HG03159 (cell line): ENCODE results near the gene TRIM54.
"Not testable (repeated sequence)": the region's sequence is repeated elsewhere in the genome, so short reads cannot be mapped to it uniquely, and the experiment has no call there.

ENCODE experiments used
- ATAC-seq: cut with Tn5 transposase; IDR thresholded peaks from one replicate; pipeline ENCODE4 v1.9.1; 2021; ENCODE audit warnings: mild to moderate bottlenecking, moderate library complexity; ENCODE audit not compliant: unreplicated experiment

TRIM54 gene

GRCh38 chr2:27255660-27256059, 26.6 kb upstream of the TRIM54 start:
- no peak for ATAC-seq

DNA sequence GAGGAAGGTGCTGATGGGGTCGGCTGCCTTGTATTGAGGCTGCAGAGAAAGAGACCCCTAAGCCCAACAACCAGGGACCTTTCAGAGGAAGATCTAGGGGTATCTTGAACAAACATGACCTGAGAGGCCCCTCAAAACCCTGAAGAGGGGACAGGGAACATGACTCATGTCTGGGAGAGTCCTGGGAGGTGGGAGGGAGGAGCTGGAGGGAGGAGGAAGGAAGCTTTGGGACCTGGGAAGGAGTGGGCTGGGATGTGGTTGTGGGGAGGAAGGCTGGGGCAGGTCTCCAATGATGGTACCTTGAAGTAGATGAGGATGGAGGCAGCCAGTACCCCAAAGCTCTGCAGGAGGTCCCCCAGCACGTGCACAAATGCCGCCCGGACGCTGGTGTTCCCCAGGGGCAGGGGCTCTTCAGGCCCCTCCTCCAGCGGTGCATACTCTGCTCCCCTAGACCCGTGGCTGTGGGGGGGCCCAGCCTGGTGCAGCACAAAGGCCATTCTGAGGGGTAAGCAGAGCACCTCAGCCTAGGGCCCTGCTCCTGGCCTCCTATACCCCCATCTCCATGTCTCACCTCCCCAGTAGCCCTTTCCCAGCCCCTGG, 25.3 kb upstream of the TRIM54 start:
- ATAC-seq: no peak

DNA sequence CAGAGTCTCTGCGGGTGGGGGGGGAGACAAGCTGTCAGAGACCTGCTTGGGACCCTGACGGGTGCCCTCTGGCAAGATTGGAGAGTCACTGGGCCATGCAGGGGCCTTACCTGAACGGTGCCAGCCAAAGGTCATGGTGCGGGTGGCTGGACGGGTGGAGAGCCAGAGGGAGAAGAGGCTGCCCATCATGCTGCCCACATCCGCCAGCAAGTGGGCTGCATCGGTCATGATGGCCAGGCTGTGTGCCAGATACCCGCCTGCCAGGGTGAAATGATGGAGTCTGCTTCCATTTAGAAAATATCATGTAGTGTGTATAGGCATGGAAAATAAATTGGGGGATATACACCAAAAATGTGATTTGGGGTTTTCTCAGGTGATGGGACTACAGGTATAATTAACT, 24.2 kb upstream of the TRIM54 start:
- no peak for ATAC-seq

GRCh38 chr2:27261241-27261925, 20.8 kb upstream of the TRIM54 start:
- ATAC-seq: no peak

- no peak for ATAC-seq
These were observed 20.3 kb upstream of the TRIM54 start for GRCh38 chr2:27261926-27262298.

GRCh38 chr2:27262379-27263286, 19.6 kb upstream of the TRIM54 start, which contains the start of gene SLC30A3:
SLC30A3 (minus strand) TSS chr2:27263047; CDS start chr2:27262906, 141 bp downstream.
- no peak for ATAC-seq

GRCh38 chr2:27263287-27264252, 18.7 kb upstream of the TRIM54 start:
- ATAC-seq: no peak

DNA sequence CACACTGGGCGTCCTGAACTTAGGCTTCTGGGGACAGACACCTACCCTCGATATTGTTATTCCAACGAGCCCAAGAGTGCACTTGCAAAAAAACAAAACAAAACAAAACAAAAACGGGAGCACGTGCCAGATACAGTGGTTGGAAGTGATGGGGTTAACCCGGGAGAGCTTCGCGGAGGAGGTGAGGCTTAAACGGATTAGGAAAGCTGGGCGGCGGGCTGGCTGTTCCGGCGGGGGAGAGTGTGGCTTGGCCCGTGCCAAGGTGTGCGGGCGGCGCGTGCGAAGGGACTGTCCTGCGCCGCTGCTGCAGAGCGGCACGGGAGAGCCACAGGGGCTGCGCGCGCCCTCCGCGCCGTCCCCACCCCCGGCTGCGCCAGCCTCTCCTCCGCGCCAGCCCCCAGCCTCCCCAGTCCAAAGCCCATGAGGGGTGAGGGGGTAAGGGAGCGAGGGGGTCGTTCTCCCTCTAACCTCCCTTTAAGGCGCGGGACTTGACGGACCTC, 17.9 kb upstream of the TRIM54 start:
- no peak for ATAC-seq

DNA sequence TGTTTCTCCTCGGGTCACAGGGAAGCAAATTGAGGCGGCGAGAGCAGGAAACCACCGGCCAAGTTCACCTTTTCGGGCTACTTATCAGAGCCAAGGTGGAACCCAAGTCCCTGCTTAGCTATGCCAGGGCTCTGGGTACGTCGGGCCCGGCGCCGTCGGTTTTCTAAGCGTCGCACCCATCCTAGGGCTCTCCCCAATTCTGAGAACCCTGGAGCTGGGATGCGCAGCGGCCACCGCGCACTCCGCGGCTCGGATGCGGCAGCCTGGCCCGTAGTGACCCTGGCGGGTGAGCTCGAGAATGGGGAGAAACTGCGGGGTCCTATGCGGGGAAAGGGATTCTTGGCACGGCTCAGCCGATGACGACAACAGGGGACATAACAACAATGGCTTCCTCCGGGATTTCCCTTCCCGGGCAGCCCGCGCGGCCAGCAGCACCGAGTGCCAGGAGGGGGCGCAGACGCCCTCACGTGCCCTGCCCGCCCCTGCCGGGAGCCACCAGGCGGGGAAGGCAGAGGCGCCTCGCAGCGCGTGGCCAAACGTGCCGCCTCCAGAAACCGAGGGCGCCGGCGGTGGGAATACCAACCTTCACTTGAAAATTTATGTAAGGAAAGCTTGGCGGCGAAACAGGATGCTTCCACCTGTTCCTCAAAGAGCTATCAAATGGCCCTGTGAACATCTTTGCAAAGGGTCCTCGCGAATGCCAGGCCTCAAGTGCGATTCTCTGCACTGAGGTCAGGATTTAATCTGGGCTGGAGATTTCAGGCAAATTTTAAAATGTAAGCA, 17.3 kb upstream of the TRIM54 start:
- ATAC-seq: no peak

DNA sequence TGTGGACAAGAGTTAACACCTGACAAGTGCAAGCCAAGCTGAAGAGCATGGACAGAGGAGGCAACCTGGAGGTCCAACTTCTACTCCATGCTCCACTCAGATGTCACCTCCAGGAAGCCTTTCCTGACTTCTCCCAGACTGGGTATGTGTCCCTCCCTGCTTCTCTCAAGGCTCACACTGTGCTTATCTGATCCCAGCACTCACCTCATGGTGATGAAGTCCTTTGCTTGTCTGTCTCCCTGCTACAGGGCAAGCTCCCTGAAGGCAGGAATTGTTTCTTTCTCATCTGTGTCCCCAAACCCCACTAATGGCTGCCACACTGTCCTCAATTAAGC, 16.7 kb upstream of the TRIM54 start:
- no peak for ATAC-seq

- not testable (repeated sequence) for ATAC-seq
These were observed 13.9 kb upstream of the TRIM54 start for GRCh38 chr2:27268296-27268695.

GRCh38 chr2:27270131-27270530, 12.1 kb upstream of the TRIM54 start:
- no peak for ATAC-seq

GRCh38 chr2:27270670-27271069, 11.6 kb upstream of the TRIM54 start:
- no peak for ATAC-seq

- ATAC-seq: no peak
These were observed 10.4 kb upstream of the TRIM54 start for GRCh38 chr2:27271631-27272340.

DNA sequence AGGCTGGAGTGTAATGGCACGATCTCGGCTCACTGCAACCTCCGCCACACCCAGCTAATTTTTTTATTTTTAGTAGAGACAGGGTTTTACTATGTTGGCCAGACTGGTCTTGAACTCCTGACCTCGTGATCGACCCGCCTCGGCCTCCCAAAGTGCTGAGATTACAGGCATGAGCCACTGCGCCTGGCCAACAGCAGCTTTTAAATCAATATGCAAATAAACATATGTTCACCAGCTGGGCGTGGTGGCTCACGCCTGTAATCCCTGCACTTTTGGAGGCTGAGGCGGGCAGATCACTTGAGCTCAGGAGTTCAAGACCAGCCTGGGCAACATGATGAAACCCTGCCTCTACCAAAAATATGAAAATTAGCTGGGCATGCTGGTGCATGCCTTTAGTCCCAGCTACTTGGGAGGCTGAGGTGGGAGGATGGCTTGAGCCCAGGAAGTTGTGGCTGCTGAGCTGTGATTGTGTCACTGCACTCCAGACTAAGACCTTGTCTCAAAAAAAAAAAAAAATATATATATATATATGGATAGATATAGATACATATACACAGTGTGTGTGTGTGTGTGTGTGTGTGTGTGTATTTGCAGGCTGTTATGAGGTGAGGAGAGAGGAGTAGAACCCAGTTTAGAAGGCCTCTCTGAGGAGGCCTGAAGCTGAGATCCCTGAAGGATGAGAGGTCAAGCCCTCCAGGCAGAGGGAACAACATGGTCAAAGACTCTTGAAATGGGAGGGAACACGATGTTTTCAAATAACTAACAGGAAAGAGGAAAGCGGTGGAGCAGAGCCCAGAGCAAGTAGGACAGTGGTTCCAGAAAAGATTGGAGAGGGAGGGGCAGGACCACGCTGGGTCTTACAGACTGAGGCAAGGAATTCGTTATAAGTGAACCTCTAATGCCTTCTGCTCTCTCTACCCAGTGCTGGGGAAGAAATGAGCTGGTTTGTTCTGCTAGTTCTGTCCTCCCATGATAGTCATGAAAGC, 9.4 kb upstream of the TRIM54 start:
- not testable (repeated sequence) for ATAC-seq

DNA sequence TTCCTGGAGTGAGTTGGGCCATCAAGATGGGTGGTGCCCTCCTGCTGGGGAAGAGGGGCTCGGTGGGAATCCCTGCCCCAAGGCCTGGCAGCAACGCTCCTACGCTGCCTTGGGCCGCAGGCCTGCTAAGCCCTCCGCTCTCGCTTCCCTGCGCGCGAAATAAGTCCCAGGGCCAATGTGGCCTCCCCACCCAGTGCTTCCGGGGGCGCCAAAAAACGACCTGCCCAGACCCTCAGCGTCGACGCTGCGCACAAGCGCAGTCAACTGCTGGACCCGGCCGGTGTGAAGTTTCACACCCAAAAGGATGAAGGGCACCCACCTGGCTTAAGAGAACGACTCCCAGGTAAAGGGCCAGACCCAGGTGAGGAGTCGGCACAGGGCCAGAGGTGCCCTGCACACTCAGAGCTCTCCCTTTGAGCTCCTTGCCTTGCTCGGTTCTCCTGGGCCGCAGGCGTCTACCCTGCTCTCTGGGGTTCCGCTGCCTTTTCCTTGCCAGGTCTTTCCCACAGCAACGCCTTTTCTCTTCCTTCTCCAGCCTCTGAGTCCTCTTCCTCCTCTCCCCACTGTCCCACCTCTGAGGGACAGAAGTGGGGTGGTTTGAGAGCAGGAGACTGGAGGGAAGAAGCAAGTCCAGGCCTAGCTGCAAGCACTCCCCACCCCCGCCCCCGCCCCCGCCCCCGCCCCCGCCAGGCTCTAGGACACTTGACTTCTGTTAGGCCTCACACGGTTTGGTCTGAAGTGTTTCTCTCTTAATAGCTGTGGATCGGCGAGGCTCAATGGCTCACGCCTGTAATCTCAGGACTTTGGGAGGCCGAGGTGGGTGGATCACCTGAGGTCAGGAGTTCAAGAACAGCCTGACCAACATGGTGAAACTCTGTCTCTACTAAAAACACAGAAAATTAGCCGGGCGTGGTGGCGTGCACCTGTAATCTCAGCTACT, 6.7 kb upstream of the TRIM54 start, which contains the start of gene DNAJC5G:
TSS of gene DNAJC5G (plus strand) at position 223 of the 940 bp plus-strand sequence. CDS start 1,296 bp downstream, outside the sequence.
- ATAC-seq: no peak

- ATAC-seq: no peak
These were observed 4.2 kb upstream of the TRIM54 start for GRCh38 chr2:27278010-27278409.
